Keratinocyte (primary cell): ENCODE measurements around the gene CLPTM1L.

Source experiments
- CTCF ChIP-seq, 3 experiments: IDR thresholded peaks in 1 of 3; conservative IDR thresholded peaks in 1 of 3; optimal IDR thresholded peaks in 1 of 3; 2 replicates in 2 of 3; 3 replicates in 1 of 3; pipeline versions ENCODE3 to v1.5.1; 2011; ENCODE audit warnings: low read length in 3 of 3, mild to moderate bottlenecking in 3 of 3, moderate library complexity in 2 of 3, control low read depth in 1 of 3, inconsistent platforms in 1 of 3; ENCODE audit not compliant: insufficient read depth in 2 of 3; ENCODE audit errors: extremely low read depth in 1 of 3
- EZH2 ChIP-seq: IDR thresholded peaks from one replicate; pipeline ENCODE4 v1.6.1; 2012; ENCODE audit warnings: inconsistent platforms, mild to moderate bottlenecking, low read length, moderate library complexity

DNA sequence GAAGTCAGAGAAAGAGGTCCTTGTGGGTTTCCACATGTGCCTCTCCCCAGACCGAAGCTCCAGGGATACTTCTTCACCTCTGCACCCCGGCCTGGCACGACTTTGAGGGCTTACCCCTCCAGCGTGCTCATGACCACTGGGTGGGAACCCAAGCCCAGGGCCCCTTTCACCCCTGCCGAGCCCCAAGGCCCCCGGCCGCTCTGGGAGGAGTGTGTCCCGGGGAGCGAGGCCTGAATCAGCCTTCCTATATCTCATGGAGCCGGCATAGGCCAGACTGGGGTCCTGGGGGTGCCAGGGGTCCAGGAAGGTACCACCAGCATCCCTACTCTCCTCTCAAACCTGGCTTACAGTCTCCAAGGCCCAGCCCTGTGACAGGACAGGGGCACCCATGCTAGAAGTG, 67.1 kb downstream of the CLPTM1L start:
- TF ChIP-seq CTCF (optimal IDR thresholded peaks at IDR 0.05 in 1 of 3, IDR thresholded peaks at IDR 0.05 in 1 of 3, conservative IDR thresholded peaks at IDR 0.05 in 1 of 3; ENCODE audit: extremely low read depth in 1 of 3, insufficient read depth in 2 of 3, low read length in 3 of 3) (no peak), EZH2 (no peak)
